Measurements from ENCODE around the gene DNAH9. TPM values are rescaled to one million over a fixed set of nuclear protein-coding genes. Genes with fewer than 3 reads are reported as not detected.

Gene DNAH9
- polyA plus RNA-seq, 1 donor from 2014 or later, result 2.0 TPM

DNA sequence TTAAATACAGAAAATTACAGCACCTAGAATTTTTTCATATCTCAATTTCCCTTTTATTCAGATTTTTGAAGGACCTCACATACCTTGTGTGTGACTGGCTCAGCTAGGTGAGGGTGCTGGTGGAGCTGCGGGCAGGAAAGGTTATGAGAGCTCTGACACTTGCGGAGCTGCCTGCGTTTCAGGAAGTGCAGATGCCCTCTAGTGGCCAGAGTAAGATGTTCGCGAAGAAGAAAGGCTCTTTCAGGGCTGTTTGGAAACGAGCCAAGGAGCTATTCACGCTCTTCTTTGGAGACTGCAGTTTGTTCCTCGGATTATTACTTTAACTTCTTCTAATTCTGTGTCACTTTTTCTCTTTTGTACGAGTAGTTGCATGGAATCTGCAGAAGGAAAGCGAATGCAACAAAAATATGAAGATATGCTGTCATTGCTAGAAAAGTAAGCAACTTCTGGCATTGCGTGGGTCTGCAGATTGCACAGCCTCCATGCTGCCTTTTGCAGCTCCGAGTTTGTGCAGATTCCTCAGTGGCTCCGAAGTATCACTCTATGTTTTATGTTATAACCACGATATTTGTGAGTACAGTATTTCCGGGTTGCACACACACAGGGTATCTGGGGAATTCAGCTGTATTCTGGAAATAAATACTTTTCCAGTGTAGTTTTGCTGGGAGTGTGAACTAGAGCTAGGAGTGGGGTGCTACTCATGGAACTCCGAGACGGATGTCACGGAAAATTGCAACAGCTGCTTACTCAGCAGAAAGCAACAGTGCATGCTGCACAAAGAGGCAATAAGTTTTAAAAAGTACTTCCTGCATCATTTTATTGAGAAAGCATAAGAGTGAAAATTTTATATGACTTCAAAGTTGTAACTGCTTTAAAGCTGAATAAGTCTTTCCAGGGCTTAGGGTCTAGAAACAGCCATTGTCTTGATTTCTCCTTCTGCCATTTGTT, 46.3 kb downstream of the DNAH9 start:
- Histone ChIP-seq H3F3A (ENCODE audit: insufficient read depth, low read length, poor library complexity, severe bottlenecking) (no peaks in the 10 kb centered on the region), H4K20me1 (ENCODE audit: insufficient read depth) (no peaks in the 10 kb centered on the region), H2AFZ (ENCODE audit: low read depth, low read length) (no peak overlapping the region), H3K9me3 (ENCODE audit: low read length) (no peaks in the 10 kb centered on the region), H3K4me2 (ENCODE audit: low read length) (no peak overlapping the region), H3K9me2 (ENCODE audit: insufficient read depth, low read length) (no peaks in the 10 kb centered on the region), H3K79me2 (replicated peaks; ENCODE audit: insufficient read depth, low read length) (no peaks in the 10 kb centered on the region), H3K27me3 (ENCODE audit: insufficient read depth, low read depth, low read length) (no peaks in the 10 kb centered on the region), H3K9ac (ENCODE audit: low read length) (no peak overlapping the region), H3K27ac (ENCODE audit: low read length) (no peak overlapping the region), H3K4me3 (ENCODE audit: low read length) (no peak overlapping the region), H3K36me3 (ENCODE audit: insufficient read depth, low read length) (no peaks in the 10 kb centered on the region)
- TF ChIP-seq RAD21 (conservative IDR thresholded peaks at IDR 0.05) (peak; percentile 83), MXI1 (conservative IDR thresholded peaks at IDR 0.05; ENCODE audit: poor library complexity, severe bottlenecking) (no peak), EP300 (conservative IDR thresholded peaks at IDR 0.05; ENCODE audit: poor library complexity, severe bottlenecking) (no peak), SMC3 (conservative IDR thresholded peaks at IDR 0.05; ENCODE audit: poor library complexity) (peak; percentile 91)
- TF ChIP-seq, protein P1, sequence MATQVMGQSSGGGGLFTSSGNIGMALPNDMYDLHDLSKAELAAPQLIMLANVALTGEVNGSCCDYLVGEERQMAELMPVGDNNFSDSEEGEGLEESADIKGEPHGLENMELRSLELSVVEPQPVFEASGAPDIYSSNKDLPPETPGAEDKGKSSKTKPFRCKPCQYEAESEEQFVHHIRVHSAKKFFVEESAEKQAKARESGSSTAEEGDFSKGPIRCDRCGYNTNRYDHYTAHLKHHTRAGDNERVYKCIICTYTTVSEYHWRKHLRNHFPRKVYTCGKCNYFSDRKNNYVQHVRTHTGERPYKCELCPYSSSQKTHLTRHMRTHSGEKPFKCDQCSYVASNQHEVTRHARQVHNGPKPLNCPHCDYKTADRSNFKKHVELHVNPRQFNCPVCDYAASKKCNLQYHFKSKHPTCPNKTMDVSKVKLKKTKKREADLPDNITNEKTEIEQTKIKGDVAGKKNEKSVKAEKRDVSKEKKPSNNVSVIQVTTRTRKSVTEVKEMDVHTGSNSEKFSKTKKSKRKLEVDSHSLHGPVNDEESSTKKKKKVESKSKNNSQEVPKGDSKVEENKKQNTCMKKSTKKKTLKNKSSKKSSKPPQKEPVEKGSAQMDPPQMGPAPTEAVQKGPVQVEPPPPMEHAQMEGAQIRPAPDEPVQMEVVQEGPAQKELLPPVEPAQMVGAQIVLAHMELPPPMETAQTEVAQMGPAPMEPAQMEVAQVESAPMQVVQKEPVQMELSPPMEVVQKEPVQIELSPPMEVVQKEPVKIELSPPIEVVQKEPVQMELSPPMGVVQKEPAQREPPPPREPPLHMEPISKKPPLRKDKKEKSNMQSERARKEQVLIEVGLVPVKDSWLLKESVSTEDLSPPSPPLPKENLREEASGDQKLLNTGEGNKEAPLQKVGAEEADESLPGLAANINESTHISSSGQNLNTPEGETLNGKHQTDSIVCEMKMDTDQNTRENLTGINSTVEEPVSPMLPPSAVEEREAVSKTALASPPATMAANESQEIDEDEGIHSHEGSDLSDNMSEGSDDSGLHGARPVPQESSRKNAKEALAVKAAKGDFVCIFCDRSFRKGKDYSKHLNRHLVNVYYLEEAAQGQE (IDR thresholded peaks at IDR 0.05; ENCODE audit: borderline replicate concordance), result no peak
- TF ChIP-seq, protein P2, sequence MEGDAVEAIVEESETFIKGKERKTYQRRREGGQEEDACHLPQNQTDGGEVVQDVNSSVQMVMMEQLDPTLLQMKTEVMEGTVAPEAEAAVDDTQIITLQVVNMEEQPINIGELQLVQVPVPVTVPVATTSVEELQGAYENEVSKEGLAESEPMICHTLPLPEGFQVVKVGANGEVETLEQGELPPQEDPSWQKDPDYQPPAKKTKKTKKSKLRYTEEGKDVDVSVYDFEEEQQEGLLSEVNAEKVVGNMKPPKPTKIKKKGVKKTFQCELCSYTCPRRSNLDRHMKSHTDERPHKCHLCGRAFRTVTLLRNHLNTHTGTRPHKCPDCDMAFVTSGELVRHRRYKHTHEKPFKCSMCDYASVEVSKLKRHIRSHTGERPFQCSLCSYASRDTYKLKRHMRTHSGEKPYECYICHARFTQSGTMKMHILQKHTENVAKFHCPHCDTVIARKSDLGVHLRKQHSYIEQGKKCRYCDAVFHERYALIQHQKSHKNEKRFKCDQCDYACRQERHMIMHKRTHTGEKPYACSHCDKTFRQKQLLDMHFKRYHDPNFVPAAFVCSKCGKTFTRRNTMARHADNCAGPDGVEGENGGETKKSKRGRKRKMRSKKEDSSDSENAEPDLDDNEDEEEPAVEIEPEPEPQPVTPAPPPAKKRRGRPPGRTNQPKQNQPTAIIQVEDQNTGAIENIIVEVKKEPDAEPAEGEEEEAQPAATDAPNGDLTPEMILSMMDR (IDR thresholded peaks at IDR 0.05; ENCODE audit: poor library complexity, severe bottlenecking), result peak; percentile 85

DNA sequence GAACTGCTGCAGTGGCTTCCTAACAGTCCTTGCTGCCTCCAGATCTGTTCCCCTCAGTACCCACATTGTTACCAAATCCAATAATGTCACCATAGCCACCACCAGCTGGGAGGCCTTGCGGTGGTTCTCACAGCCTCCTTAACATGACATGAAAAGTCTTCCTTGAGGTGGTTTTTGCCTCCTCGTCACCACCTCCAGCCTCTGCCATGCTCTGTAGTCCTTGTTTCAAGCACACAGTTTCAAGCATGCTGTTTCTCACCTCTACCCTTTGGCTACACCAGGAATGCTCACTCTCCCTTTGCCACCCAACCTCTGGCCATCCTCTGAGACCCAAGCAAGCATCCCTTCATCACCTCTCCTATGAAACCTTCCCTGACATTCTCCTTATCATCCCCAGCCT, 47.2 kb downstream of the DNAH9 start:
- H3K27me3 ChIP-seq (ENCODE audit: insufficient read depth, low read depth, low read length), result no peaks in the 10 kb centered on the region
- H3K9me2 ChIP-seq (ENCODE audit: insufficient read depth, low read length), result no peaks in the 10 kb centered on the region
- H3K4me2 ChIP-seq (ENCODE audit: low read length), result no peak overlapping the region
- TF ChIP-seq, protein P2 (IDR thresholded peaks at IDR 0.05; ENCODE audit: poor library complexity, severe bottlenecking), result no peak
- TF ChIP-seq POLR2AphosphoS5 (IDR thresholded peaks at IDR 0.05) (no peak), MXI1 (conservative IDR thresholded peaks at IDR 0.05; ENCODE audit: poor library complexity, severe bottlenecking) (no peak), SMC3 (conservative IDR thresholded peaks at IDR 0.05; ENCODE audit: poor library complexity) (no peak), EZH2 (IDR thresholded peaks at IDR 0.05; ENCODE audit: borderline replicate concordance, insufficient read depth, low read length, poor library complexity, severe bottlenecking) (no peak), EP300 (conservative IDR thresholded peaks at IDR 0.05; ENCODE audit: poor library complexity, severe bottlenecking) (no peak), RAD21 (conservative IDR thresholded peaks at IDR 0.05) (no peak), TAF1 (IDR thresholded peaks at IDR 0.05; ENCODE audit: low read depth) (no peak)
- TF ChIP-seq, protein P1 (IDR thresholded peaks at IDR 0.05; ENCODE audit: borderline replicate concordance), result no peak
- H3K36me3 ChIP-seq (ENCODE audit: insufficient read depth, low read length), result no peaks in the 10 kb centered on the region
- H3F3A ChIP-seq (ENCODE audit: insufficient read depth, low read length, poor library complexity, severe bottlenecking), result no peaks in the 10 kb centered on the region
- no peak overlapping the region for H3K27ac ChIP-seq (ENCODE audit: low read length)
- no peak overlapping the region for H2AFZ ChIP-seq (ENCODE audit: low read depth, low read length)
- H3K79me2 ChIP-seq (replicated peaks; ENCODE audit: insufficient read depth, low read length), result no peaks in the 10 kb centered on the region
- H3K9ac ChIP-seq (ENCODE audit: low read length), result no peak overlapping the region
- no peaks in the 10 kb centered on the region for H4K20me1 ChIP-seq (ENCODE audit: insufficient read depth)
- H3K9me3 ChIP-seq (ENCODE audit: low read length), result no peaks in the 10 kb centered on the region
- H3K4me3 ChIP-seq (ENCODE audit: low read length), result no peak overlapping the region

Measured in neural cell (in vitro differentiated cells).